Suppressor macrophage treated with lipopolysaccharide for 1 hour (primary cell): ENCODE results near the gene PKNOX2.

Experiments used
- DNase-seq, 3 donors: peaks; one replicate each; pipeline ENCODE4 v3.0.0-alpha.2; 2020 to 2022

Gene PKNOX2

DNA sequence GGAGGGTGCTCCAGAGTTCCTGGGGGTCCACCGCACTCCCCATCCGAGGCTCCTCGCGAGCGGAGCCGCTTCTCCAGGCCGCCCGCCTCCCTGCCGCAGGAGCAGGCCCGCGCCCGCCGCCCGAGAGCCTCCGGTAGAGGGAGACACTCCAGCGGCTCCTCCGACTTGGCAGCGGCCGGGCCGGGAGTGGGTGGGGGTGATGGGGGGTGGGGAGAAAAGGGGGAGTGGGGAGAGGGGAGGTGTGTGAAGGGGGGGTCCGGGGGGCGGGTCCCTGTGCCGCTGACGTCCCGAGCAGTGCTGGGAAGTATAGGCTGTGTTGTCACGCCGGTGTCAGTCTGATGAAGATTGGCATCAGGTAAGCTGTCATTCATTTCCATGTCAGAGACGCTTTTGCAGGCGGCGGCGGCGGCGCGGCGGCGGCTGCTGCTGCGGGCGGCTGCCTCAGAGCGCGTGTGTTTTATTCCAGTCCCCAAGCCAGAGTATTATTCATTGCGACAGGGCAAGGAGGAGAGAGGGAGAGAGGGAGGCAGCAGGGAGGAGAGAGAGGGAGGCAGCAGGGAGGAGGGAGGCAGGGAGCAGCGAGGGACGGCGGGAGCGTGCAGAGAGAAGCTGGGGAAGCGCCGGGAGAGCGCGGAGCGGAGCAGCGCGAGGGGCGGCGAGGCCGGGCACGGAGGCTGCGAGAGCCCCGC, at the start of gene PKNOX2:
Gene PKNOX2 (plus strand): TSS at position 330 of the 689 bp plus-strand sequence. CDS start 186,555 bp downstream, outside the sequence.
- peak; percentile 41 to 85 (median 65) for DNase-seq

GRCh38 chr11:125117429-125117828, 47.1 kb upstream of the PKNOX2 start:
- DNase-seq, result no peak

DNA sequence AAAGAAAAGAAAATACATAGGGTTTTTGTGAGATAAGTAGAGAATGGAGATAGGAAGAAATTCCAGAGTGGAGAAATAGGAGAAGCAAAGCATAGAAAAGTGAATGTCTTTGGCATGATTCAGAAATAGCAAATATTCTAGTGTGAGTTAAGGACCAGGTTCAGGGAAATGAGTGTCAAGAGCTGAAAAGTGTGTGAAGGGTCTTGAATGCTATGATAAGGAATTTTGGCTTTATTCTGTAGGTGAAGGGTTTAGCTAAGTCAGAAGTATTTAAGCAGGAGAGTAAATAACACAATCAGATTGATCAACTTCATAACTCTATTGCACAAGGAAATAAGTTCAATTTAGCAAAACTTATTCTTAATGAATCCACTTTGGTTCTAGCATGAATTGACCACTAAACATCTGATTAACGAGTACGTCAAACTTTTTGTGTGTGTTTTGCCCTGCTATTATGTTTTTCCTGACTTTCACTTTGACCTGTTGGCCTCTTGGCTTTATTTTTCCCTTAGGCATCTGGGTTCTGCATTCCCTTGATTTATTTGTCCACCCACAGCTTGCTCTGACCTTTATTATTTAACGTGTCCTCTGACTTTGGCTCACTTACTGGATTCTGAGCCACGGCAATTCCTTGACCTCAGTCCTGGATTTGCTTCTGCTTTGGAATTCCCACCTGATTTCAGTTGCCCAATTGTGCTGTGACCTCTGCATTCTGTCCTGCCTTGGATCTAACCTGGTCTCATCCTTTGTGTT, 41.2 kb upstream of the PKNOX2 start:
- peak; percentile 39 to 70 (median 50) for DNase-seq

GRCh38 chr11:125123947-125124617, 40.5 kb upstream of the PKNOX2 start:
- peak; percentile 73 to 76 (median 74) for DNase-seq

DNA sequence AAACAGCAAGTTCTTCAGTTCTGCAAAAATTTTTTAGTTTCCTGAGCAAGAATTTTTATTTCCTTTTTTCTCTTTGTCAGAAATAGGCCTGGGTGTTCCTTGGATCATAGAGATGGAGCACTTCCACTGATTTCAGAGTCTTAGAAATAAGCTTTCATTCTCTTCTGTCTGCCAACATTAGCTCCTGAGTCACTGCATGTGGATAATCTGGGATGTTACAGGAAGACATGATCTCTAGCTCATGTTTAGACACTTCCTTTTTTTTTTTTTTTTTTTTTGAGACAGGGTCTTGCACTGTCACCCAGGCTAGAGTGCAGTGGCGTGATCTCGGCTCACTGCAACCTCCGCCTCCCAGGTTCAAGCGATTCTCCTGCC, 39.9 kb upstream of the PKNOX2 start:
- DNase-seq, result peak; percentile 61 to 87 (median 73)

- peak in 1 of 3 donors; percentile 26 for DNase-seq
These were observed 36.1 kb upstream of the PKNOX2 start for GRCh38 chr11:125128450-125128849.

GRCh38 chr11:125129316-125129993, 35.1 kb upstream of the PKNOX2 start:
- no peak for DNase-seq

- no peak for DNase-seq
These were observed 32.5 kb upstream of the PKNOX2 start for GRCh38 chr11:125132071-125132470.

DNA sequence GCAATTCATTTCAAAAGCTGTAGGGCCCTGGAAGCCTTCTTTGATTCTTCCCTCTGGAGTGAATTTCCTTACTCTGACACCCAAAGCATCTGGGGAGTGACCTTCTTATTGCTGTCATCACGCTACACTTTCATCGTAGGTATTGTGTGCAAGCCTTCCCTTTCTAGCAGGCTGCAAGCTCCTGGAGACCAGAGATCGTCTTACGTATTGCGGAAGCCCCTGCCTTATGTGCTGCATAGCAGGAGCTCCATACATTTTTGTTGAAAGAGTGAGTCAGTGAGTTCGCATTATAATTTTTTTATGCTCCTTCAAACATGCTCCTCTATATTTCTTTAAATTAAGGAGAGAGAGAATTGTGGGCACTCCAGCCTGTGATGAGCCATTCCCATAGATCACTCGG, 32.0 kb upstream of the PKNOX2 start:
- no peak for DNase-seq

- DNase-seq, result peak in 1 of 3 donors; percentile 27
These were observed 28.6 kb upstream of the PKNOX2 start for GRCh38 chr11:125136001-125136400.

GRCh38 chr11:125138966-125139365, 25.6 kb upstream of the PKNOX2 start:
- no peak for DNase-seq

GRCh38 chr11:125139778-125140177, 24.8 kb upstream of the PKNOX2 start:
- DNase-seq, result no peak

DNA sequence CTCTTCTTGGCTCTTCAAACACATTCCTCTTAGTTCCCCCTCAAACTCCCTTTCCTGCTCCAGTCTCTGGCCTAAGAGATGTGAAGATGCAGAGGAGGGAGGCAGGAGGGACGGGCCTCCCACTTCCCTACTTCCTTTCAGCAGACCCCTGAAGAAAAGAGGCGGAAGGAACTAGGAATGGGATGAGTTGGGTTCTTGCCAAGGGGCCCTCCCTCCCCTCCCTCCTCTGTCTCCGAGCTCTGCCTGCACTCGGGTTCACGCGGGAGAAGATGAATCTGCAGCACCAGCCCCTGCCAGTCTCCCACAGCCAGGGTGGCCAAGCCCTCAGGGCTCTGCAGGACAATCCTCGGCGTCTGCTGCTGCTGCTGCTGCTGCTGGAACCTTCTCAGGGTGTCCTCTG, 24.3 kb upstream of the PKNOX2 start:
- no peak for DNase-seq

- DNase-seq, result no peak
These were observed 23.4 kb upstream of the PKNOX2 start for GRCh38 chr11:125141178-125141577.

DNA sequence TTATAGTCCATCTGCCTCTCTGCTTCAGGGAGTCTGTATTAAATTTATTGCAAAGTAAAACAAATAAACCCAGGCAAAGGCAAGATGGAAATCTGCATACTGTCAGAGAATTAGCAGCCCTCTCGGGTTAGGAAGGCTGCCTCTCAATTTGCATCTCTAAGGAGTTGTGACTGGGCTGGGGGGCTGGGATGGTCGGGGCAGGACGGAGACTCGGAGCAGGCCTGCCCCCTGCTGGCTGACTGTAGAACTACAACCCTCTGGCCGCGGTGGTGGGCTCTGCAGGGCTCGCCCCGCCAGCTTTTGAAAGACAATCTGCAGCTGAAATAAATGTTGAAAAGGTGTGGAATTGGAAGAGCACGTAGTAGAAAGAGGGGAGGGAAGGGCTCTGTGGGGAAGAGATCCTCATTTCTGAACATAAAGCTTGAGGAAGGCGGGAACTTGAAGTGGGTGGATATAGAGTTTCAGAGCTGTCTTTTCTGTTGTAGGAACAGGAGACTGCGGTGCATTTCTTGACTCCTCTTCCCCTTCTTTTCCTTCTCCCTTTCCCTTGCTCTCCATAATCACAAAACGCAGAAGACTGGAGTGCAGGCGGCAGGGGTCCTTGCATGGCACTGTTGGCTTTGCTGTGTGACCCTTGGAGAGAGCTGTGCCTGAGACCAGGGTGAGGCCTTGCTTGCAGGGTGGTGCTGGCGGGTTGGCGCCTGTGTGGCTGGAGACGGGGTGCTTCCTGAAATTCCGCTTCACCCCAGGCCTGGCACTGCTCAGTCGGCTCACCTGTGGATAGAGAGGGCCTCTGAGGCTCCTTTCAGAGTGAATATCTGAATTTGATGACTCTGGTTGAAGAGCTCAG, 22.6 kb upstream of the PKNOX2 start:
- DNase-seq, result peak; percentile 44 to 70 (median 63)

DNA sequence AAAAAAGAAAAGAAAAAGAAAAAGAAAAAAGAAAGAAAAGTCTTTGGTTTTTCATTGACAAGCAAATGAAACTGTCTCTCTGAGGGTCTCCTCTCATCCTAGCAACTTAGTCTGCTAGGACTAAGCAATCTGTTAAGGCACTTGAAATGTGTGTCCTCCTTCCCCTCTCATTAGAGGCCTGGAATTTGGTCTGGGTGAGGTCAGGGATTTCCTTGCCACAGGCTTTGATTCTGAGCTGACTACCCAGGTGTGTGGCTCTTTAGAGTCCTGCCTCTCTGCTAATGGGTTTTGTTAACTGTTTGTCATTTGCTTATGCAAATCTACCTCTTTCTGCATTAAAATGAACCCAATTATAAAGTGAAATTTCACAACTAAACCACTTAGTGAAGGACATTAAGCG, 18.3 kb upstream of the PKNOX2 start:
- DNase-seq, result no peak

DNA sequence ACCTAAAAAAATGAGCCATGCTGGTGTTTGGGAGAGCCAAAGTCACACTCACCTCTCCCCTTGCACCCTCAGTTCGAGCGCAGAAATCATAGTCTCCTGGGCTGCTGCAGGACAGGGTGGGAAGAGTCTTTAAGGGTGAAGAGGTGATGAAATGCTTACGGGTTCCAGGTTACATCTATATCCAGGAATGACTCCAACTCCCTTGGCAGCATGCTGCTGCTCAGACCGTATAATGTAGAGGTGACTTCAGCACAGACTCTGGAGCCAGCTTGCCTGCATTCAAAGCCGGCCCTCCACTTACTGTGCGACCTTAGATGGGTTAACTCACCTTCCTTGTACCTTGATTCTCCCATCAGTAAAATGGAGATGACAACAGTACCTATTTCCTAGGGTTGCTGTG, 17.3 kb upstream of the PKNOX2 start:
- no peak for DNase-seq

GRCh38 chr11:125148011-125148410, 16.5 kb upstream of the PKNOX2 start:
- no peak for DNase-seq

DNA sequence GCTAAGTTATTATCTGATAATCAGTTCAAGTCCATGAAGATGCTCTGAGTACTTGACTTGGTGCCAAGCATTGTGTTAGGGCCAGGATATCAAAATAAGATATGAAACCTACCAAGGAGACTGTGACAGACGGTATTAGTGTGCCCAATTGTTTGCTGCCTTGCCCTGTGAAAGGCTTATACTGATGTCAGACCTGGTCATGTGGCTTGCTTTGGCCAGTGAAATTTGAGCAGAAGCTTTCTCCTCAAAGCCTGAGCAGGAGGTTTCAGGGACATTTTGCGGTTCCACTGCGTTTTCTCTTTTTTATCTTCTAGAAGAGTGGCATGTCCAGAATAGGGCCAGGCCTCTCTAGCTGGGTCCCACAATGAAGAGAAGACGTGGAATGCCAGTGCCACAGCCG, 15.8 kb upstream of the PKNOX2 start:
- DNase-seq, result no peak

GRCh38 chr11:125153837-125154236, 10.7 kb upstream of the PKNOX2 start:
- no peak for DNase-seq

GRCh38 chr11:125154378-125155099, 10.0 kb upstream of the PKNOX2 start:
- DNase-seq, result no peak

DNA sequence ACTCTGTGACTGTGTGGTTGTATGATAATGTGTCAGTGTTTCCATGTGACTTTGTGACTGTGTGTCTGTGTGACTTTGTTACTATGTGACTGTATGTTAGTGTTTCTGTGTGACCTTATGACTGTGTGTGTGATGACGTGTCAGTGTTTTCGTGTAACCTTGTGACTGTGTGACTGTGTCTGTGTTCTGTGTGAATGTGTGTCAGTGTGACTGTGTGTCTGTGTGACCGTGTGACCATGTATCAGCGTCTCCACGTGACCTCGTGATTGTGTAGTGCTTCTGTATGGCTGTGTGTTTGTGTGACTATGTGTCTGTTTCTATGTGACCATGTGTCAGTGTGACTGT, 9.5 kb upstream of the PKNOX2 start:
- no peak for DNase-seq
